Hematopoietic multipotent progenitor cell treated with erythropoietin and hydrocortisone succinate and interleukin-3 and kit ligand, for 15 days (in vitro differentiated cells): ENCODE data around the gene URAD.

Experiments used
- DNase-seq: peaks from one replicate; pipeline ENCODE4 v3.0.0-alpha.2; 2015; ENCODE audit warnings: low spot score

Gene URAD

GRCh38 chr13:27956576-27957300 lies 31.8 kb downstream of the URAD start:
- DNase-seq: no peak

GRCh38 chr13:27955014-27955591 lies 33.4 kb downstream of the URAD start:
- no peak for DNase-seq

GRCh38 chr13:27954406-27954851 lies 34.1 kb downstream of the URAD start:
- no peak for DNase-seq

- peak; percentile 44 for DNase-seq
These were observed 34.7 kb downstream of the URAD start for GRCh38 chr13:27953676-27954405.

GRCh38 chr13:27952876-27953675 lies 35.4 kb downstream of the URAD start:
- no peak for DNase-seq

GRCh38 chr13:27942972-27943371 lies 45.5 kb downstream of the URAD start:
- DNase-seq: no peak

GRCh38 chr13:27933580-27934328 lies 54.7 kb downstream of the URAD start:
- DNase-seq: no peak

GRCh38 chr13:27933118-27933517 lies 55.4 kb downstream of the URAD start:
- no peak for DNase-seq

- DNase-seq: no peak
These were observed 58.6 kb downstream of the URAD start for GRCh38 chr13:27929868-27930267.

GRCh38 chr13:27928805-27929753 lies 59.4 kb downstream of the URAD start:
- no peak for DNase-seq

GRCh38 chr13:27928353-27928804 lies 60.1 kb downstream of the URAD start:
- DNase-seq: no peak
